Measurements from ENCODE around the gene MMP19.

The MMP19 gene

DNA sequence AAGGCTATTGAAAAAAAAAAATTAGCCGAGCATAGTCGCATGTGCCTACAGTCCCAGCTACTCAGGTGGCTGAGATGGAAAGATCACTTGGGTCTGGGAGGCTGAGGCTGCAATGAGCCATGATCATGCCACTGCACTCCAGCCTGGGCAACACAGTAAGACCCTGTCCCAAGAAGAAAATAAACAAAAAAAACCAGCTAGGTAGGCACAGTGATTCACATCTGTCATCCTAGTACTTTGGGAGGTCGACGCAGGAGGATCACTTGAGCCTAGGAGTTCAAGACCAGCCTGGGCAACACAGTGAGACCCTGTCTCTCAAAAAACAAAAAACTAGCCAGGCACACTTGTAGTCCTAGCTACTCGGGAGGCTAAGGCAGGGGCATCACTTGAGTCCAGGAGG is 33.5 kb downstream of the MMP19 start:
- H3K36me3 ChIP-seq (ENCODE audit: insufficient read depth, low read length): peaks cover 66% of the 10 kb centered on the region
- H3K27me3 ChIP-seq (ENCODE audit: insufficient read depth, low read length): no peaks in the 10 kb centered on the region

DNA sequence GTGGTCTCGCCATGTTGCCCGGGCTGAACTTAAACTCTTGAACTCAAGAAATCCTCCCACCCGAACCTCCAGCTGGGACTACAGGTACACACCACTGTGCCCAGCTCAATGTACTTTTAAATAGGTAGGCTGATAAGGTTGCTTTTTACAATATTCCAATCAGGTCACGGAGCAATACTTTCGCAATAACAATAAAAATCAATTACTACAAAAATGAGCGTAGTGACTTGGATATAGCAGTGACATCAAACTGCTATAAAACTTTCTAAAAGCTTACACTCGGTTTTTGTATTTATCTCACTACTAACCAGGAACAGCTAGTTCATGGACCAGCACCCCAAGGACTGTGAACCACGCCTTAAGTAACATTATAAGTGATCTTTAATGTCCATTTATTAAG is 35.8 kb downstream of the MMP19 start:
- Histone ChIP-seq H2AFZ (ENCODE audit: low read length) (no peak overlapping the region), H3K9ac (ENCODE audit: low read length) (no peak overlapping the region), H3K4me1 (ENCODE audit: insufficient read depth, low read length, severe bottlenecking) (no peaks in the 10 kb centered on the region), H3K27ac (ENCODE audit: low read depth, low read length, poor library complexity, severe bottlenecking) (no peak overlapping the region), H3K27me3 (ENCODE audit: insufficient read depth, low read length) (no peaks in the 10 kb centered on the region), H3K79me2 (ENCODE audit: insufficient read depth, low read length) (peaks cover 80% of the 10 kb centered on the region), H3K4me3 (ENCODE audit: low read depth, low read length, poor library complexity, severe bottlenecking) (no peak overlapping the region), H3K36me3 (ENCODE audit: insufficient read depth, low read length) (peaks cover 60% of the 10 kb centered on the region), H3K9me3 (ENCODE audit: low read length) (no peaks in the 10 kb centered on the region), H3K4me2 (ENCODE audit: low read length) (no peak overlapping the region), H3K9me2 (ENCODE audit: low read depth, low read length) (no peaks in the 10 kb centered on the region), H3F3A (ENCODE audit: insufficient read depth, low read length) (no peaks in the 10 kb centered on the region), H4K20me1 (ENCODE audit: insufficient read depth, low read length) (no peaks in the 10 kb centered on the region)
- TF ChIP-seq, protein P1, sequence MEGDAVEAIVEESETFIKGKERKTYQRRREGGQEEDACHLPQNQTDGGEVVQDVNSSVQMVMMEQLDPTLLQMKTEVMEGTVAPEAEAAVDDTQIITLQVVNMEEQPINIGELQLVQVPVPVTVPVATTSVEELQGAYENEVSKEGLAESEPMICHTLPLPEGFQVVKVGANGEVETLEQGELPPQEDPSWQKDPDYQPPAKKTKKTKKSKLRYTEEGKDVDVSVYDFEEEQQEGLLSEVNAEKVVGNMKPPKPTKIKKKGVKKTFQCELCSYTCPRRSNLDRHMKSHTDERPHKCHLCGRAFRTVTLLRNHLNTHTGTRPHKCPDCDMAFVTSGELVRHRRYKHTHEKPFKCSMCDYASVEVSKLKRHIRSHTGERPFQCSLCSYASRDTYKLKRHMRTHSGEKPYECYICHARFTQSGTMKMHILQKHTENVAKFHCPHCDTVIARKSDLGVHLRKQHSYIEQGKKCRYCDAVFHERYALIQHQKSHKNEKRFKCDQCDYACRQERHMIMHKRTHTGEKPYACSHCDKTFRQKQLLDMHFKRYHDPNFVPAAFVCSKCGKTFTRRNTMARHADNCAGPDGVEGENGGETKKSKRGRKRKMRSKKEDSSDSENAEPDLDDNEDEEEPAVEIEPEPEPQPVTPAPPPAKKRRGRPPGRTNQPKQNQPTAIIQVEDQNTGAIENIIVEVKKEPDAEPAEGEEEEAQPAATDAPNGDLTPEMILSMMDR (IDR thresholded peaks at IDR 0.05; ENCODE audit: low read length): no peak
- no peak for TF ChIP-seq EZH2 (IDR thresholded peaks at IDR 0.05; ENCODE audit: borderline replicate concordance, low read length)

More for the DNA sequence above, 33.5 kb downstream of the MMP19 start:
- H3K27ac ChIP-seq (ENCODE audit: low read depth, low read length, poor library complexity, severe bottlenecking): no peak overlapping the region
- H3K4me2 ChIP-seq (ENCODE audit: low read length): no peak overlapping the region
- H3K79me2 ChIP-seq (ENCODE audit: insufficient read depth, low read length): peaks cover 93% of the 10 kb centered on the region
- H3F3A ChIP-seq (ENCODE audit: insufficient read depth, low read length): no peaks in the 10 kb centered on the region
- H4K20me1 ChIP-seq (ENCODE audit: insufficient read depth, low read length): no peaks in the 10 kb centered on the region
- TF ChIP-seq EZH2 (IDR thresholded peaks at IDR 0.05; ENCODE audit: borderline replicate concordance, low read length): no peak
- TF ChIP-seq, protein P1 (IDR thresholded peaks at IDR 0.05; ENCODE audit: low read length): no peak
- no peak overlapping the region for H3K4me3 ChIP-seq (ENCODE audit: low read depth, low read length, poor library complexity, severe bottlenecking)
- H3K9ac ChIP-seq (ENCODE audit: low read length): no peak overlapping the region
- H3K9me3 ChIP-seq (ENCODE audit: low read length): no peaks in the 10 kb centered on the region
- no peaks in the 10 kb centered on the region for H3K9me2 ChIP-seq (ENCODE audit: low read depth, low read length)
- H2AFZ ChIP-seq (ENCODE audit: low read length): no peak overlapping the region
- H3K4me1 ChIP-seq (ENCODE audit: insufficient read depth, low read length, severe bottlenecking): no peaks in the 10 kb centered on the region

DNA sequence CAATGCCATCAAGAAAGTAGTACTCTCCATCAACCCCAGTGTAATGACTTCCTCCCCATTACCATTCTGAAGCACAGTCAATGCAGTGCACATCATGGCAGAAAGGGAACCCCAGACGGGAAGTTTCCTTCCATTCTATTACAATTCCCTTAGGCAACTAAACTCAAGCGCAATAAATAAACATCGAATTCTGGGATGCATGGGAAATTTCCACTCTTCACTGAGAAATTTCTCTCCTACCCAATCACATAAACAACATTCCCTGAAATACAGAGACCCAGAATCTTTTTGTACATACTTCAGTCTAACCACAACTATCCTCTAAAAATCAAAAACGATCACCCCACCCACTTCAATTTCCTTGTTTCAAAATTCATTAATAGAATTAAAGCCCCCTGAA is 45.2 kb downstream of the MMP19 start:
- Histone ChIP-seq H3F3A (ENCODE audit: insufficient read depth, low read length) (no peaks in the 10 kb centered on the region), H3K4me2 (ENCODE audit: low read length) (no peak overlapping the region), H3K79me2 (ENCODE audit: insufficient read depth, low read length) (no peaks in the 10 kb centered on the region), H3K9ac (ENCODE audit: low read length) (no peak overlapping the region), H3K4me3 (ENCODE audit: low read depth, low read length, poor library complexity, severe bottlenecking) (no peak overlapping the region), H3K36me3 (ENCODE audit: insufficient read depth, low read length) (peaks cover 95% of the 10 kb centered on the region), H3K4me1 (ENCODE audit: insufficient read depth, low read length, severe bottlenecking) (peaks cover 3% of the 10 kb centered on the region), H3K27me3 (ENCODE audit: insufficient read depth, low read length) (no peaks in the 10 kb centered on the region), H3K9me3 (ENCODE audit: low read length) (no peaks in the 10 kb centered on the region), H2AFZ (ENCODE audit: low read length) (no peak overlapping the region), H3K27ac (ENCODE audit: low read depth, low read length, poor library complexity, severe bottlenecking) (no peak overlapping the region), H3K9me2 (ENCODE audit: low read depth, low read length) (no peaks in the 10 kb centered on the region), H4K20me1 (ENCODE audit: insufficient read depth, low read length) (0 out of 2 replicates have a peak, but pooled peaks cover 2% of the 10 kb centered on the region)
- no peak for TF ChIP-seq EZH2 (IDR thresholded peaks at IDR 0.05; ENCODE audit: borderline replicate concordance, low read length)
- TF ChIP-seq, protein P1 (IDR thresholded peaks at IDR 0.05; ENCODE audit: low read length): no peak
